Esophagus squamous epithelium (tissue), 5 donors: ENCODE data around the gene MAPKAP1. TPM values are rescaled to one million over a fixed set of nuclear protein-coding genes. Genes with fewer than 3 reads are reported as not detected.

Source experiments
- DNase-seq: peaks from one replicate; lab custom pipeline; 2025; lab: John Stamatoyannopoulos, UW
- H3K27ac ChIP-seq, 4 donors: fragments of 200-600 bp; sonication (generic); one replicate each; pipeline ENCODE4 v1.5.1; 2016 to 2019; ENCODE audit warnings: mild to moderate bottlenecking in 1 of 4
- H3K27me3 ChIP-seq, 4 donors: fragments of 200-600 bp; sonication (generic); 1 replicate in 3 of 4; 2 replicates in 1 of 4; pipeline versions ENCODE4 v1.5.1 to v1.6.0; 2017 to 2021; ENCODE audit warnings: antibody characterized with exemption in 1 of 4
- H3K36me3 ChIP-seq, 3 donors: fragments of 200-600 bp; sonication (generic); one replicate each; pipeline ENCODE4 v1.5.1; 2016 to 2019
- H3K4me1 ChIP-seq, 3 donors: fragments of 200-600 bp; sonication (generic); one replicate each; pipeline ENCODE4 v1.5.1; 2017 to 2019
- H3K4me3 ChIP-seq, 4 donors: fragments of 200-600 bp; sonication (generic); 1 replicate in 3 of 4; 2 replicates in 1 of 4; pipeline ENCODE4 v1.5.1; 2016 to 2019; ENCODE audit warnings: mild to moderate bottlenecking in 2 of 4, moderate library complexity in 1 of 4
- H3K9me3 ChIP-seq, 3 donors: fragments of 200-600 bp; sonication (generic); one replicate each; pipeline ENCODE4 v1.5.1; 2016 to 2019
- CTCF ChIP-seq, 6 experiments: fragments of 450-650 bp in 4 of 6; fragments of 200-600 bp in 2 of 6; sonication (generic) in 2 of 6; IDR thresholded peaks; one replicate each; pipeline ENCODE4 v1.5.1; 2016 to 2019; ENCODE audit warnings: antibody characterized with exemption in 6 of 6, mild to moderate bottlenecking in 4 of 6, moderate library complexity in 4 of 6
- POLR2A ChIP-seq, 4 donors: fragments of 450-650 bp; IDR thresholded peaks; one replicate each; pipeline ENCODE4 v1.6.1; 2017; ENCODE audit warnings: antibody characterized with exemption in 4 of 4, mild to moderate bottlenecking in 4 of 4, moderate library complexity in 3 of 4
- WGBS, 2 donors: methylation state at CpG; one replicate each; pipeline ENCODE4 v1.1.5; 2018; 5-methylcytosine and 5-hydroxymethylcytosine counted together
- intact Hi-C: fragments of 100-400 bp; cut with DNase I; formaldehyde crosslinking; loops from one replicate; pipeline ENCODE4 v1.15.0; 2022
- total RNA-seq, 4 donors: library from RNA; depleted of rRNA; stranded (reverse); fragments of >200 nt; gene quantifications; one replicate each; pipeline ENCODE4 v1.1.0, GENCODE V29; 2016
- donor health status: DM: yes; HTN: yes; CAD: no.

MAPKAP1 gene
- total RNA-seq, 4 donors from 2014 or later, result 59.0 to 87.0 (median 70.9) TPM

DNA sequence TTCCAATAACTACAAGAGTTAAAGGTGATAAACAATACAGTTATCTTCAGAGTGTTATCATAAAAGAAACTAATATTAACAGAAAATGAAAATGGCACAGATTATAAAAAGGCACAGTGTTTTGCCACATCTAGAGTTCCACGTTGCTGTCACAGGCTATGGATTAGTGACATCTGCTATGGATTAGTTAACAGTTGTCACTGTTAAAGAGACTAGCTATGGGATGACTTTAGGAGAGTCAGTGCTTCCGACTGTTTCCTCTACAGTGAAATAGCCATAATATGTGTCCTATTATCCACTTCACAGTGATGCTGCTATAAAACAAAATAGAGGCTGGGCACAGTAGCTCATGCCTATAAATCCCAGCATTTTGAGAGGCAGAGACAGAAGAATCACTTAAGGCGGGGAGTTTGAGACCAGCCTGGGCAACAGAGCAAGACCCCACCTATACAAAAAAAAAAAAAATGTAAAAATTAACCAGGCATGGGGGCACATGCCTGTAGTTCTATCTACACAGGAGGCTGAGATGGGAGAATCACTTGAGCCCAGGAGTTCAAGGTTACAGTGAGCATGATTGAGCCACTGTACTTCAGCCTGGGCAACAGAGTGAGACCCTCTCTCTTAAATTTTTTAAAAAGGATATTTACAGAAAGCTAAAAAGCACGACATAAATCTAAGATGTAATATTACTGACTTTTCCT, 19.7 kb downstream of the MAPKAP1 start:
- no peaks in the 10 kb centered on the region for H3K9me3 ChIP-seq
- H3K4me3 ChIP-seq, result no peak overlapping the region
- intact Hi-C loops, result no loop called here
- H3K36me3 ChIP-seq, result peaks cover 0 to 17% (median 4%) of the 10 kb centered on the region in 3 donors
- TF ChIP-seq CTCF (IDR thresholded peaks at IDR 0.05), result no peak
- no peak for TF ChIP-seq POLR2A (IDR thresholded peaks at IDR 0.05)
- H3K27ac ChIP-seq, result no peak overlapping the region
- WGBS, 2 donors, result 89% methylated on average over 4 of the region's 4 CpGs
- H3K27me3 ChIP-seq, result no peaks in the 10 kb centered on the region
- no peaks in the 10 kb centered on the region for H3K4me1 ChIP-seq
- DNase-seq, result no peak

DNA sequence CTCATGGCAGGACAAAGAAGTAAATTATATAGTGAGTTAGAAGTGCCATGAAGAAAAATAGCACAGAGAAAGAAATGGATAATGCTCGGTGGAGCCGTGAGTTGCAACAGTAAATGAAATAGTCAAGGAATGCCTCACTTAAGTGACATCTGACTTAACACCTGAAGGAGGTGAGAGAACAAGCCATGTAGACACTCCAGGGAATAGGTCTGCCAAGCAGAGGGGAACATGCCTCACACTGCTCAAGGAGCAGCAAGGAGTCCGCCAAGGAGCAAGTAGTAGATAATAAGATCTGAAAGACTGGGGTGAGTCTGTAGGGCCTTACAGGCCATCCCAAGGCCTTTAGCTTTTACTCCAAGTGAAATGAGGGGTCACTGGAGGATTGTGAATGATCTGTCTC, 21.8 kb downstream of the MAPKAP1 start:
- Histone ChIP-seq H3K4me3 (no peak overlapping the region), H3K27me3 (no peaks in the 10 kb centered on the region), H3K36me3 (peaks cover 0 to 17% (median 4%) of the 10 kb centered on the region in 3 donors), H3K4me1 (no peaks in the 10 kb centered on the region), H3K27ac (no peak overlapping the region), H3K9me3 (no peaks in the 10 kb centered on the region)
- no peak for DNase-seq
- TF ChIP-seq CTCF (IDR thresholded peaks at IDR 0.05) (no peak), POLR2A (IDR thresholded peaks at IDR 0.05) (no peak)
- intact Hi-C loops, result no loop called here
- 93 to 100% methylated on average over 3 of the region's 3 CpGs for WGBS, 2 donors

GRCh38 chr9:125683486-125683885, 23.5 kb downstream of the MAPKAP1 start:
- Histone ChIP-seq H3K9me3 (no peaks in the 10 kb centered on the region), H3K4me3 (no peak overlapping the region), H3K27me3 (no peaks in the 10 kb centered on the region), H3K27ac (no peak overlapping the region), H3K4me1 (peaks cover 0 to 9% (median 4%) of the 10 kb centered on the region in 3 donors), H3K36me3 (peaks cover 0 to 17% (median 4%) of the 10 kb centered on the region in 3 donors)
- TF ChIP-seq CTCF (IDR thresholded peaks at IDR 0.05) (no peak), POLR2A (IDR thresholded peaks at IDR 0.05) (no peak)
- intact Hi-C loops, result no loop called here
- WGBS, 2 donors, result 79 to 81% methylated on average over 3 of the region's 3 CpGs
- no peak for DNase-seq

GRCh38 chr9:125682340-125682739, 24.7 kb downstream of the MAPKAP1 start:
- TF ChIP-seq CTCF (IDR thresholded peaks at IDR 0.05) (no peak), POLR2A (IDR thresholded peaks at IDR 0.05) (no peak)
- no peaks in the 10 kb centered on the region for H3K27me3 ChIP-seq
- no peaks in the 10 kb centered on the region for H3K9me3 ChIP-seq
- WGBS, 2 donors, result 71 to 81% methylated on average over 2 of the region's 2 CpGs
- no peak overlapping the region for H3K27ac ChIP-seq
- intact Hi-C loops, result no loop called here
- H3K4me1 ChIP-seq, result peaks cover 0 to 9% (median 4%) of the 10 kb centered on the region in 3 donors
- no peak for DNase-seq
- H3K36me3 ChIP-seq, result peaks cover 0 to 17% (median 4%) of the 10 kb centered on the region in 3 donors
- H3K4me3 ChIP-seq, result no peak overlapping the region

DNA sequence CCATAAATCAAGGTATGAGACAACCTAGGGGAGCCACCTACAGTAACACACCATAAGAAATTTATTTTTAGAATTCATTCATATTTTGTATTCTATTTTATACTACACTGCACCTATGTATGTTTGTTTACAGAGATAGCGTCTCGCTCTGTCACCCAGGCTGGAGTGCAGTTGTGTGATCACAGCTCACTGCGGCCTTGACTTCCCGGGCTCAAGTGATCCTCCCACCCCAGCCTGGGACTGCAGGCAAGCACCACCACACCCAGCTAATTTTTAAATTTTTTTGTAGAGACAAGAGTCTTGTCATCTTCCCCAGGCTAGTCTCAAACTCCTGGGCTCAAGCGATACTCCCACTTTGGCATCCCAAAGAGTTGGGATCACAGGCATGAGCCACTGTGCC, 25.4 kb downstream of the MAPKAP1 start:
- intact Hi-C loops, result no loop called here
- Histone ChIP-seq H3K27me3 (no peaks in the 10 kb centered on the region), H3K4me3 (no peak overlapping the region), H3K27ac (no peak overlapping the region), H3K9me3 (no peaks in the 10 kb centered on the region), H3K36me3 (peaks cover 0 to 17% (median 4%) of the 10 kb centered on the region in 3 donors), H3K4me1 (peaks cover 0 to 9% (median 4%) of the 10 kb centered on the region in 3 donors)
- no peak for DNase-seq
- no peak for TF ChIP-seq POLR2A (IDR thresholded peaks at IDR 0.05)
- no peak for TF ChIP-seq CTCF (IDR thresholded peaks at IDR 0.05)
- WGBS, 2 donors, result 95 to 97% methylated on average over 5 of the region's 5 CpGs
